HepG2 (cell line): Measurements from ENCODE around the gene DNMT3L. TPM values are rescaled to one million over a fixed set of nuclear protein-coding genes. Genes with fewer than 3 reads are reported as not detected.
"Not testable (repeated sequence)": the region's sequence is repeated elsewhere in the genome, so short reads cannot be mapped to it uniquely, and the experiment has no call there.

Experiments used
- CEBPB ChIP-seq: IDR thresholded peaks from 2 replicates; pipeline ENCODE4 v1.6.1; 2011; ENCODE audit warnings: low read depth, low read length, improper control_type of control experiment, borderline replicate concordance
- GATAD2A ChIP-seq: IDR thresholded peaks from 2 replicates; pipeline ENCODE4 v1.6.1; 2016
- GMEB1 ChIP-seq: sonication (generic); formaldehyde crosslinking; IDR thresholded peaks from 2 replicates; pipeline ENCODE4 v1.5.1; 2020; ENCODE audit warnings: missing genetic modification reagents, mild to moderate bottlenecking, borderline replicate concordance
- IRF9 ChIP-seq: sonication (generic); formaldehyde crosslinking; IDR thresholded peaks from 2 replicates; pipeline ENCODE4 v1.8.0; 2022; ENCODE audit warnings: missing genetic modification reagents, mild to moderate bottlenecking, borderline replicate concordance
- KLF16 ChIP-seq, 2 experiments: sonication (generic) in 1 of 2; formaldehyde crosslinking in 1 of 2; IDR thresholded peaks; 2 replicates each; pipeline versions ENCODE4 v1.6.1 to v1.8.0; 2016 to 2023; ENCODE audit warnings: missing genetic modification reagents in 2 of 2, missing compliant biosample characterization in 1 of 2
- MXD4 ChIP-seq: IDR thresholded peaks from 2 replicates; pipeline ENCODE4 v1.6.1; 2016; ENCODE audit warnings: mild to moderate bottlenecking, missing biosample characterization, missing genetic modification reagents
- PAX8 ChIP-seq: sonication (generic); formaldehyde crosslinking; IDR thresholded peaks from 2 replicates; pipeline ENCODE4 v1.8.0; 2022; ENCODE audit warnings: mild to moderate bottlenecking, missing genetic modification reagents, borderline replicate concordance
- RXRA ChIP-seq: sonication (generic); formaldehyde crosslinking; IDR thresholded peaks from 2 replicates; pipeline ENCODE4 v1.5.1; 2020; ENCODE audit warnings: missing genetic modification reagents
- RXRB ChIP-seq: IDR thresholded peaks from 2 replicates; pipeline ENCODE4 v1.6.1; 2016; ENCODE audit warnings: borderline replicate concordance, missing genetic modification reagents, missing compliant biosample characterization
- SIN3A ChIP-seq: IDR thresholded peaks from 2 replicates; pipeline ENCODE4 v1.6.1; 2011; ENCODE audit warnings: low read depth, mild to moderate bottlenecking, control low read depth, low read length, borderline replicate concordance
- SOX13 ChIP-seq, 3 experiments: fragments of 450-650 bp in 1 of 3; sonication (generic) in 1 of 3; formaldehyde crosslinking in 1 of 3; IDR thresholded peaks in 2 of 3; conservative IDR thresholded peaks in 1 of 3; 2 replicates each; pipeline versions ENCODE4 v1.5.0 to v1.6.1; 2016 to 2020; ENCODE audit warnings: antibody characterized with exemption in 1 of 3, mild to moderate bottlenecking in 1 of 3, missing compliant biosample characterization in 1 of 3, missing genetic modification reagents in 1 of 3, moderate library complexity in 1 of 3
- SRSF1 ChIP-seq: fragments of 200-400 bp; formaldehyde crosslinking; optimal IDR thresholded peaks from 2 replicates; pipeline ENCODE3; 2017; ENCODE audit warnings: mild to moderate bottlenecking, low read depth, low read length, moderate library complexity
- TBX3 ChIP-seq: fragments of 450-650 bp; IDR thresholded peaks from 2 replicates; pipeline ENCODE4 v1.6.1; 2017; ENCODE audit warnings: antibody characterized with exemption, mild to moderate bottlenecking, inconsistent platforms, borderline replicate concordance
- ZBTB25 ChIP-seq: IDR thresholded peaks from 2 replicates; pipeline ENCODE4 v1.6.1; 2018; ENCODE audit warnings: missing genetic modification reagents
- ZBTB46 ChIP-seq: sonication (generic); formaldehyde crosslinking; IDR thresholded peaks from 2 replicates; pipeline ENCODE4 v1.4.0; 2020; ENCODE audit warnings: mild to moderate bottlenecking, missing genetic modification reagents, borderline replicate concordance
- ZFX ChIP-seq: sonication (generic); formaldehyde crosslinking; IDR thresholded peaks from 2 replicates; pipeline ENCODE4 v1.4.0; 2020; ENCODE audit warnings: mild to moderate bottlenecking, low read depth, missing genetic modification reagents, moderate library complexity
- ZNF331 ChIP-seq: sonication (generic); formaldehyde crosslinking; IDR thresholded peaks from 2 replicates; pipeline ENCODE4 v1.4.0; 2020; ENCODE audit warnings: missing genetic modification reagents
- ZNF567 ChIP-seq: sonication (generic); formaldehyde crosslinking; IDR thresholded peaks from 2 replicates; pipeline ENCODE4 v1.8.1; 2023; ENCODE audit warnings: mild to moderate bottlenecking, missing genetic modification reagents, borderline replicate concordance
- ZNF614 ChIP-seq: IDR thresholded peaks from 2 replicates; pipeline ENCODE4 v1.6.1; 2018; ENCODE audit warnings: missing biosample characterization, missing genetic modification reagents, inconsistent platforms, borderline replicate concordance
- ZNF761 ChIP-seq: sonication (generic); formaldehyde crosslinking; conservative IDR thresholded peaks from 2 replicates; pipeline ENCODE4 v1.4.0; 2020; ENCODE audit warnings: mild to moderate bottlenecking, missing genetic modification reagents
- ZNF788 ChIP-seq: sonication (generic); formaldehyde crosslinking; IDR thresholded peaks from 2 replicates; pipeline ENCODE4 v1.5.0; 2020; ENCODE audit warnings: mild to moderate bottlenecking, missing genetic modification reagents, borderline replicate concordance
- ZNF792 ChIP-seq: IDR thresholded peaks from 2 replicates; pipeline ENCODE4 v1.6.1; 2016
- polyA plus RNA-seq, 8 experiments: library from polyadenylated mRNA; depleted of rRNA in 3 of 8; stranded (reverse) in 7 of 8; unstranded in 1 of 8; fragments of >200 nt; fragmentation: Illumina TruSeq in 4 of 8; extraction: Trizol in 4 of 8; gene quantifications; 2 replicates each; pipeline versions ENCODE4 v1.2.1 to v1.2.3, GENCODE V29; 2011 to 2016; ENCODE audit warnings: low read depth in 4 of 8, missing spikeins in 1 of 8, mixed read lengths in 1 of 8; ENCODE audit not compliant: insufficient read depth in 1 of 8
- total RNA-seq, 5 experiments: library from RNA; depleted of rRNA; stranded (reverse); fragments of >200 nt; fragmentation: Illumina TruSeq; extraction: Trizol; gene quantifications; 2 replicates each; pipeline ENCODE4 v1.2.3, GENCODE V29; 2016; ENCODE audit warnings: low read depth in 1 of 5

Gene DNMT3L
- total and polyA plus RNA-seq, 2 of the 13 experiments (the other 11 are each of a cell fraction or from before 2014, with no cell fraction given): 0.75 to 1.7 TPM

- 0 out of 2 replicates have a peak, but pooled peaks have one; percentile 9 for TF ChIP-seq IRF9 (CRISPR knock-in tag)
- TF ChIP-seq RXRA (CRISPR knock-in tag): peak; percentile 45; the same call in 1 of the 2 replicates
- peak; percentile 73 for TF ChIP-seq CEBPB
- TF ChIP-seq ZNF567 (CRISPR knock-in tag): peak; percentile 71; the same call in 1 of the 2 replicates
- TF ChIP-seq ZFX (CRISPR knock-in tag): peak; percentile 32; the same call in 1 of the 2 replicates
- peak; percentile 37 for TF ChIP-seq SRSF1
- TF ChIP-seq ZBTB25 (CRISPR knock-in tag): 0 out of 2 replicates have a peak, but pooled peaks have one; percentile 21
- TF ChIP-seq PAX8: 0 out of 2 replicates have a peak, but pooled peaks have one; percentile 48
- TF ChIP-seq RXRB: peak; percentile 41; the same call in 1 of the 2 replicates
- TF ChIP-seq ZNF792 (CRISPR knock-in tag): peak; percentile 35; the same call in 1 of the 2 replicates
- TF ChIP-seq ZNF614 (CRISPR knock-in tag): peak; percentile 68; the same call in 1 of the 2 replicates
- peak; percentile 79; the same call in 1 of the 2 replicates for TF ChIP-seq ZNF788 (CRISPR knock-in tag)
- peak; percentile 27; the same call in 1 of the 2 replicates for TF ChIP-seq TBX3
- 0 out of 4 replicates have a peak, but pooled peaks of 1 of the 2 experiments have one; percentile 23 for TF ChIP-seq KLF16 (CRISPR knock-in tag; IDR thresholded peaks at IDR 0.05)
- TF ChIP-seq MXD4: peak; percentile 11; the same call in 1 of the 2 replicates
- peak; percentile 65; the same call in 1 of the 2 replicates for TF ChIP-seq ZNF331 (CRISPR knock-in tag)
- TF ChIP-seq ZNF761 (CRISPR knock-in tag): peak; percentile 48; the same call in 1 of the 2 replicates
- peak; percentile 59; the same call in 1 of the 2 replicates for TF ChIP-seq GATAD2A (CRISPR knock-in tag)
- 0 out of 2 replicates have a peak, but pooled peaks have one; percentile 14 for TF ChIP-seq GMEB1 (CRISPR knock-in tag)
- TF ChIP-seq SIN3A: peak; percentile 24; the same call in 1 of the 2 replicates
- not testable (repeated sequence) for TF ChIP-seq SOX13 (IDR thresholded peaks at IDR 0.05)
- 0 out of 4 replicates have a peak, but pooled peaks of 1 of the 2 experiments have one; percentile 28 for TF ChIP-seq SOX13 (CRISPR knock-in tag; conservative IDR thresholded peaks at IDR 0.05 in 1 of 2, IDR thresholded peaks at IDR 0.05 in 1 of 2)
- TF ChIP-seq ZBTB46: 0 out of 2 replicates have a peak, but pooled peaks have one; percentile 56
Observed at GRCh38 chr21:44302573-44303401, 41.1 kb upstream of the DNMT3L start (continued).
